ENCODE measurements around the gene EXO1.

DNA sequence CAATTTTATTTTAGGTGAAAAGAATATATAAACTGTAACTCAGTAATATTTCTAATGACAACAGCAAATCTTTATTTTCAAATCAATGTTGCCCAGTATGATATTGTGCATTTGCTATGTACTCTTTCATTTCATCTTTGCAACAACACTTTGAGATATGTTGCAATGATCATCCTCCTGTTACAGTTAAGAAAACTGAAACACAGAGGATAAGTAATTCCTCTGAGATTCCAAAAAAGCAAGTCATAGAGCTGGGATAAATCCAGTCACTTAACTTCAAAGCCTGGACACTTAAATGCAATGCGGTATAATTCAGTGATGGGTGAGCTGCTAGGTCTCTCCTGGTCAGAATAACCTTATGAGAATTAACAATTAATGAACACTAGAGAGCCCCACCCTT is 48.6 kb upstream of the EXO1 start:
- TF ChIP-seq, protein P1, sequence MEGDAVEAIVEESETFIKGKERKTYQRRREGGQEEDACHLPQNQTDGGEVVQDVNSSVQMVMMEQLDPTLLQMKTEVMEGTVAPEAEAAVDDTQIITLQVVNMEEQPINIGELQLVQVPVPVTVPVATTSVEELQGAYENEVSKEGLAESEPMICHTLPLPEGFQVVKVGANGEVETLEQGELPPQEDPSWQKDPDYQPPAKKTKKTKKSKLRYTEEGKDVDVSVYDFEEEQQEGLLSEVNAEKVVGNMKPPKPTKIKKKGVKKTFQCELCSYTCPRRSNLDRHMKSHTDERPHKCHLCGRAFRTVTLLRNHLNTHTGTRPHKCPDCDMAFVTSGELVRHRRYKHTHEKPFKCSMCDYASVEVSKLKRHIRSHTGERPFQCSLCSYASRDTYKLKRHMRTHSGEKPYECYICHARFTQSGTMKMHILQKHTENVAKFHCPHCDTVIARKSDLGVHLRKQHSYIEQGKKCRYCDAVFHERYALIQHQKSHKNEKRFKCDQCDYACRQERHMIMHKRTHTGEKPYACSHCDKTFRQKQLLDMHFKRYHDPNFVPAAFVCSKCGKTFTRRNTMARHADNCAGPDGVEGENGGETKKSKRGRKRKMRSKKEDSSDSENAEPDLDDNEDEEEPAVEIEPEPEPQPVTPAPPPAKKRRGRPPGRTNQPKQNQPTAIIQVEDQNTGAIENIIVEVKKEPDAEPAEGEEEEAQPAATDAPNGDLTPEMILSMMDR (IDR thresholded peaks at IDR 0.05), result no peak
- TF ChIP-seq POLR2A (IDR thresholded peaks at IDR 0.05), result no peak

All from uterus (tissue), 2 donors.